ENCODE results near the gene WAC.
"Not testable (repeated sequence)": the region's sequence is repeated elsewhere in the genome, so short reads cannot be mapped to it uniquely, and the experiment has no call there.

The WAC gene

DNA sequence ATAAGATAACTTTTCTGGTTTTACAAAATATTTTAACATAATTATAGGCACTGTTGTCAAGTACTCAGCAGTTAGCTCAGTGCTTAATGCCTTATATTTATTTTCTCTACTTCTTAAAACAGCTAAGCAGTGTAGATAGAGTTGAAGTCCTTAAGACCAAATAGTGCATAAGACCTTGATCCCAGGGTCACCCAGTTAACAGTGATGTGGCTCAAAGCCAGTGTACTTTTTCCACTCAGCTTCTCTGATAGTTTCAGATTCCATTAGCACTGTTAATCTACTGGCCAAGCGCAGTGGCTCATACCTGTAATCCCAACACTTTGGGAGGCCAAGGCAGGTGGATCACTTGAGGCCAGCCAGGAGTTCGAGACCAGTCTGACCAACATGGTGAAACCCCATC is 83.6 kb downstream of the WAC start:
- no peak for DNase-seq (ENCODE audit: low read depth)

DNA sequence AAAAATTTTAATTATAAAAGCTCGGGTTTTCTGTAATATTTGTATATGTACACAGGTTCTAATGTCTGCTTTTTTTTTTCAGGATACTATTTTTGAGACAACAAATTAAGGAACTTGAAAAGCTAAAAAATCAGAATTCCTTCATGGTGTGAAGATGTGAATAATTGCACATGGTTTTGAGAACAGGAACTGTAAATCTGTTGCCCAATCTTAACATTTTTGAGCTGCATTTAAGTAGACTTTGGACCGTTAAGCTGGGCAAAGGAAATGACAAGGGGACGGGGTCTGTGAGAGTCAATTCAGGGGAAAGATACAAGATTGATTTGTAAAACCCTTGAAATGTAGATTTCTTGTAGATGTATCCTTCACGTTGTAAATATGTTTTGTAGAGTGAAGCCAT is 86.5 kb downstream of the WAC start:
- no peak for DNase-seq (ENCODE audit: low read depth)

DNA sequence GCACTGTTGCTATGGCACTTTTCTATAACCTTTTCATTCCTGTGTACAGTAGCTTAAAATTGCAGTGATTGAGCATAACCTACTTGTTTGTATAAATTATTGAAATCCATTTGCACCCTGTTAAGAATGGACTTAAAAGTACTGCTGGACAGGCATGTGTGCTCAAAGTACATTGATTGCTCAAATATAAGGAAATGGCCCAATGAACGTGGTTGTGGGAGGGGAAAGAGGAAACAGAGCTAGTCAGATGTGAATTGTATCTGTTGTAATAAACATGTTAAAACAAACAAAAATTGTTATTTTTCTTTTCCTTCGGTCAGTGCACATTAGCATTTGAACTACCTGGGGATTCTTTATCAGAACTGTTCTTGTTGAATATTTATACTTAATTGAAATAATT is 87.3 kb downstream of the WAC start:
- DNase-seq (ENCODE audit: low read depth) = no peak

DNA sequence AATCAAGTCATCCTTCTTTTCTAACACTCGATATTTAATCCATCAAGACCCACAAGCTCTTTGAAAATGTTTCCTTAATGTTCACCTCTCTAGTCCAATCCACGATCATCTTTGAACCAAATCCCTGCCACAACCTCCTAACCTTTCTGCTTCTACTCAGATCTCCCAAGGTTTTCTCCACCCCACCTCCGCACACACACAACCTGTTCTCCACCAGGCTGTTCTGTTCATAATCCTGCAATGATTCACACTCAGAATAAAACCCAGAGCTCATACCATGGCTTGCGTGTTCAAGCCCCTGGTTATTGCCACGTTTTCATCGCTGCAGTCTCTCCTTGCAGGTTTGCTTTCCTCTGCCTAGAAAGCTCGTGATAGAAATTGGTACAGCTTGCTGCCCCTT is 90.6 kb downstream of the WAC start:
- no peak for DNase-seq (ENCODE audit: low read depth)

DNA sequence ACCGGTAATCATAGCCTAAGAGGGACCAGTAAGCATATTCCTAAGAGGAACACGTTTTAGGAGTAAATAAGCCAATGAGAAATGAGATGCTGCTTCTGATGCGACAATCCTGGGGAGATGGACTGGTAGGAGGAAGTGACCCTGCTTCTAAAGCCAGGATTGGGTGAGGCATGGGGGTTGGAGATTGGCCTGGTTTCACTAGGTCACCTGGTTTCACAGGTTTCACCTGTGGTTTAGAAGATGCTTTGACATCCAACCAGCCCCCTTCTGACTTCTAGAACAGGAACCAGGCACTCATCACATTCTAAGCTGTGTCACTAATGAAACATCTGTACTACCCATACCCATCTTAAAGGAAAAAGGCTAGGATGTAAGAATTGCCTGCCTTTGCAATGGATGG is 91.4 kb downstream of the WAC start:
- DNase-seq (ENCODE audit: low read depth) = no peak

DNA sequence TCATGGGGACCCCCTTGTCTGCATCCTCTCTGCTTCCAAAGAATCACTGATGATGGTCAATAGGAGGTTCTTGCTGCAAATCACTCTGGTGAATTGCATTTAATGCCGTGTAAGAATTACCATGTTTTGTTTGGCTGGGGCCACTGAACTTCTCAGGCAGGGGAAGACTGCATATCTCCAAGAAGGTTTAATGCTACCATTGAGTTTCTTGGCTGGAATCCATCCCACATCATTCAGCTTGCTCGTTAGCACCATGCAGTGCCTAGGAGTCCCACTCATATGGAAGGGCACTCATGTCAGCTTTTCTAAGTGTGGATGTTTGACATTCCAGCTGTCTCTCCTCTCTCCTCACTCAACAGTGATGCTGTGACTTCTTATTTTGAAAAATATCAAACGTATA is 94.2 kb downstream of the WAC start:
- no peak for DNase-seq (ENCODE audit: low read depth)

DNA sequence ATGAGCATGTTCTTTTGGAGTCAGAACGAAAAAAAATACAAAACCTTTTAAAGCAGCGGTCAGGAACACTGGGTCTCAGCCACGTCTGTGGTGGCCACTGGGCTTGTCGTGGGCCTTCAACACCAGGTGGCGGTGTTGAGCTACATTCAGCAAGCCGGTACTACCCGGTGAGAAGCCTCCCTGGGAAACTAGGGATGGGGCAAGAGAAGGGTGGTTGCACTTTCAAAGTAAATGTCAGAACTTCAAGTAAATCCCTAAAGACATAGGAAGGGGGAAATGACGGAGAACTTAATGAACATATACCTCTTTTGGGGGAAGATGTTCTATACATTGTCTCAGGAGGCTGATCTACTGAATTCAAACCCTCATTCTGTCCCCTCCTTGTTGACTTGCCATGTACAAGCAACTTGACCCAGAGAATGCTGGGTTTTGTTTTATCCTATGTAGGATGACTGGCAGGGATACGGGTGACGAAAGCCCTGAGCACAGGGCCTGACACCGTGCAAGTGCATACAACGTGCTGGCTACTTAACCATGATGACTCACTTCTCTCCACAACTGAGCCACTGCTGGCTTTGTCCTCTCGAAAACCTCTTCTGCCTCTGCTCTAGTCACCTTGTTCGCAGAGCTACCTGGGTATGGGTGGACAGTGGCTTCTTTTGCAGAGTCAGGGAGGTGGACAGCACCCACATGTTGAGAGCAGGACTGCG is 95.4 kb downstream of the WAC start:
- DNase-seq (ENCODE audit: low read depth) = peak; percentile 55

DNA sequence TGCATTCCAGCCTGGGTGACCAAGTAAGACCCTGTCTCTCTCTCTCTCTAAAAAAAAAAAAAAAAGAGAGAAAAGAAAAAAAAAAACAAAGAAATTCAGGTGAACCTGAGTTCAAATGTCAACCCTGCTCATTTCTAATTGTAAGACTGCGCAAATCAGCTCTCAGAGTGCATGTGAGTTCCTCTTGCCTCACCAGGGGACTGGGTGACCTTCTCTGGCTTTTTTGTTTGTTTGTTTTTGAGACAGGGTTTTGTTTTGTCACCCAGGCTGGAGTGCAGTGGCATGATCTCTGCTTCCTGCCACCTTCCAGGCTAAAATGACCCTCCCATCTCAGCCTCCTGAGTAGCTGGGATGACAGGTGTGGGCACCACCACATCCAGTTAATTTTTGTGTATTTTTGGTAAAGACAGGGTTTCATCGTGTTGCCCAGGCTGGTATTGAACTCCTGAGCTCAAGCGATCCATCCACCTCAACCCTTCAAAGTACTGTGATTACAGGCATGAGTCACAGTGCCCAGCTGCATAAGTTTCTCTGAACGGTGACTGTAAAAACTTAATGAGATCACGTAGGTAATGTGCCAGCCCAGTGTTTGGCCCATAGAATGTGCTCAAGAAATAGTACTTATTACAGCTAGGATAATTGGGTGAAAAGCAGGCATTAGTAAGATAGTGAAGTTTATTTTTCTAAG is 99.1 kb downstream of the WAC start:
- DNase-seq (ENCODE audit: low read depth) = no peak

DNA sequence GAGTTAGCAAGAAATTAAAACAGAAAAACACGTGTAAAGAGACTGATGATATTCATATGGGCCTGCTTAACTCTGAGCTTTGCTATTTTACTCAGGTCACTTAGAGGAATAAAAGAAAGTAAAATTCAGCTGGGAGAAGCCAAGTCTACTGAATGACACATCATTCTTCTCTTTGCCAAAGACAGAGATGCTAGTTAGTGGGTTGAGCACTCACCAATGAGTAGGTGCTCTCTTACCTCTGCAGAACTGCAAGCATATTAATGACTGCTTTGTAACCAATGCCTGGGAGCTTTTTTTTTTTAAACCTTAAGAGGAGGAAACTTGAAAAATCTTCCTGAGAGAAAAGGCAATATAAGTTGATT is 99.6 kb downstream of the WAC start:
- no peak for DNase-seq (ENCODE audit: low read depth)

DNA sequence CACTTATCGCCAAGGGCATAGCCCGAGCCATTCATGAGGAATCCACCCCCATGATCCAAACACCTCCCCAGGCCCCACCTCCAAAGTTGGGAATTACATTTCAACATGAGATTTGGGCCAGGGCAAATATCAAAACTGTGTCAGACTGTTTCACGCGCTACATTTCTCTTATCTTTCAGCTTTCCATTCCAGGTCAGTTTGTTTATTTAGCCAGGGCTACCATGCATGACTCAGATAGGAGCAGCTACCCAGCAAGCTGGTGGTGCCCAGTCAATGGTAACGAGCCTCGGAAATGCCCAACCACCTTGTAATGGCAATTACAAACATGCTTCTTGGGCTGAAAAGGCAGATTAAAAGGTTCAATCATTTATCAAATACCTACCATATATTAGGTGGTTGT is 100.8 kb downstream of the WAC start:
- DNase-seq (ENCODE audit: low read depth) = no peak

DNA sequence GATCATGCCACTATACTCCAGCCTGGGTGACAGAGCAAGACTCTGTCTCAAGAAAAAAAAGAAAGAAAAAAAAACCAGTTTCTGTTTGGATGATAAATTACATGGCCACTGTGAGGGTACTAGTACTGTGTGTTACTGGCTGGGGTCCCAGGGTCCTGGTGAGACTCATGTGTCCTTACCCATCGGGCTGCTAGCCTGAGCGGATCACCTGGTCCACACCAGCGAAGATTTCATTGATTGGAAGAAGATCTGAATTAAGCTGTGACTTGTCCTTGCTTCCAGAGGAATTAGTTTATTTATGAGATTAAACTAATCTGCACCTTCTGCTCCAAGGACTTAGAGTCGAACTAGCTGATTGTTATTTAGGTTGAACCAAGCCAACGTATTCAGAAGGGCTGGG is 104.4 kb downstream of the WAC start:
- DNase-seq (ENCODE audit: low read depth) = no peak

DNA sequence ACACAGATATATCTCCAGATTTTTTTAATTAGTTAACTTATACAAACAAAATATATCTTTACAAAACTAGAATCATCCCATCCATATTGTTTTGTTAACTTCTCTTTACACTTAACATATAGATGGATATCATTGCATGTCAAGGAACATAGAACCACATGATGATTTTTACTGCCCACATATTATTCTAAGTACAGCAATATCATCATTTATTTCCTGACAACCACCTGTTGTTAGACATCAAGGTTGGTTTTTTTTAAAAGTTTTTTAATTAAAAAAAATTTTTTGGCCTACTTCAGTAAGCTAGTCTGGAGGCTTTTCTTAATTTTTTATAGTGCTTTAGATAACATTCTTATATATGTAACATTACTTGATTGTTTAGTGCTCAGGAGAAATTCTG is 105.5 kb downstream of the WAC start:
- DNase-seq (ENCODE audit: low read depth) = no peak

DNA sequence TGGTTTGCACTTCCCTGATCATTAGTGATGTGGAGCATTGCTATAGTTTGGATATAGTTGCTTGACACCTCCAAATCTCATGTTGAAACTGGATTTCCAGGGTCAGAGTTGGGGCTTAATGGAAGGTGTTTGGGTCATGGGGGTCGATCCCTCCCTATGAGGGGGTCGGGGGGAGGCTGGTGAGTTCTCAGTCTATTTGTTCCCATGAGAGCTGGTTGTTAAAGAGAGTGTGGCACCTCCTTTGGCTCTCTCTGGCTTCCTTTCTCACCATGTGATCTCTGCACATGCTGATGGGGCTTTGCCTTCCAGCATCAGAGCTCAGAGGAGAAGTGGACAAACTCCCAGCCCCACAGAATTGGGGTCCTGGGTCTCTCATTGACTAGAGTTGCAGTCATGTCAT is 107.6 kb downstream of the WAC start:
- DNase-seq (ENCODE audit: low read depth) = no peak

DNA sequence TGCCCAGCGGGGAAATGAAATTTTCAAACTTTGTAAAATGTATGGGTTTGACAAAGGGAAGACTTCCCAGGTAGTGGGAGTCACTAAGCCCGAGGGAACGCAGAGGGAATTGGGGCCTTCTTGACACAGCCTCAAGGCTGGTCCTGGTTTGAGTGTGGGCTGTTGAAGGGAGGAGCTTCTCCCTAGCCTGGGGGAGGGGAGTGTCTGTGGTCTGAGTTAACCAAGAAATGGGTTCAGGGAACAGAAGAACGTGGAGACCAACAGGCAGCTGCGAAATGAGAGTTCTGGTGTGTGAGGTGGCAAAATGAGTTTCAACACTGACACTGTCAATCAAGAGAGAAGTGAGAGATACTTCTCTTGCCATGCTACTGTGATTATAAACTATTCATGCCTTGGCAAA is 111.7 kb downstream of the WAC start:
- no peak for DNase-seq (ENCODE audit: low read depth)

DNA sequence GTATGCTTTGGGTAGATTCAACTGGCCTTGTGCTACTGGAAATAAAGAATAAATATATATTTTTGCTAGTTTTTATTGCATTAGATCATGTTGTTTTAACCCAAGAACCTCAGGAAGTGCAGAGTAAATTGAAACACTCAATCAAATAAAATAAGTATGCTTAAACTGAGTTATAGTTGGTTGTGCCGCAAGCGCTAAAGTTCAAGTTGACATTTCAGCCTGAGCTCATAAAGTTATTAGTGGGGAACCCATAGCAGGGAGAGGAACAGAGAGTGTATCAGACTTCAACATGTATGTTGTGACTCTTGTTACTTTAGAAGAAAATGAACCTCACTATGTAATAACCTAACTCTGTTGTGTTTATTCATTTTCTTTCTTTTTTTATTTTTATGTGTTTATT is 119.2 kb downstream of the WAC start:
- DNase-seq (ENCODE audit: low read depth) = no peak

DNA sequence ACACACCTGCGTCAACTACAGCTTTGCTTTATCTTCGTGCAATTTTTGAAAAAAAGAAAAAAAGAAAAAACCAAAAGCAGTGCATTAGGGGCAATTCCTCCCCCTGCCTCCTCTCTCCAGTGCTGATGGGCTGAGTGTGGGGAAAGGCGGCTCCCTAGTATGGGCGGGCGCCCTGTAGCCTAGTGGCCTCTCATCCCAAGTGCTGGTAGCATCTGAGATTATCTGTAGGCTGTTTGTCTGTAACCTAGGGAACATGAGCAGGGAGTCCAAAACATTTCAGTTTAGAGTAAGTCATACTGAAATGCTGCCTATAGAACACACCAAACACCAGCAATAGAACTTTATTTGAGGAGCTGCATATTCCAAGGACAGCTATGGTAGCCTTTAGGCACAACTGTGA is 119.8 kb downstream of the WAC start:
- no peak for DNase-seq (ENCODE audit: low read depth)

DNA sequence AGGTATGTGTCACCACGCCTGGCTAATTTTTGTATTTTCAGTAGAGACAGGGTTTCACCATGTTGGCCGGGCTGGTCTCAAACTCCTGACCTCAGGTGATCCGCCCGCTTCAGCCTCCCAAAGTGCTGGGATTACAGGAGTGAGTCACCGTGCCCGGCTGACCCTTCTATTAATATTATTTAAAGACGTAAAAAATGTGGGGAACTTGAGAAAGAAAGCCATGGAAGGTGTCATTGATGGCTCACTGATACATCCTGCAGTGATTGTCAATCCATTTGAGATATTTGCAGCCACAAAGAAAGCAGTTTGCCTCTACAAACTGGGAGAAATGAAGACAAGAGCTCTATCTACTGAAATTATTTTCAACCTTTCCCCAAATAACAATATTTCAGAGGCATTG is 125.9 kb downstream of the WAC start:
- not testable (repeated sequence) for DNase-seq (ENCODE audit: low read depth)

DNA sequence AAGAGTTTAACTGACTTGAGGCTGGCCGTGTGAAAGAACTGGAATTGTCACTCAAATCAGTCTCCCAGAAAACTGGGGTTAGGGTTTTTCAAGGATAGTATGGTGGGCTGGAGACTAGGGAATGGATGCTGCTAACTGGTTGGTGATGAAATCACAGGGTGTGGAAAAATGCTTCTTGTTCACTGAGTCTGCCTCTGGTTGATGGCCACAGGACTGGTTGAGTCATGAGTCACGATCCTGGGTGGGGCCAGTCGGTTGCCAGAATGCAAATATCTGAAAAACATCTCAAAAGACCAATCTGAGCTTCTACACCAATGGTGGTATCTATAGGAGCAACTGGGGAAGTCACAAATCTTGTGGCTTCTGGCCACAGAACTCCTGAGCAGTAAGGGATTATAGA is 128.1 kb downstream of the WAC start:
- no peak for DNase-seq (ENCODE audit: low read depth)

DNA sequence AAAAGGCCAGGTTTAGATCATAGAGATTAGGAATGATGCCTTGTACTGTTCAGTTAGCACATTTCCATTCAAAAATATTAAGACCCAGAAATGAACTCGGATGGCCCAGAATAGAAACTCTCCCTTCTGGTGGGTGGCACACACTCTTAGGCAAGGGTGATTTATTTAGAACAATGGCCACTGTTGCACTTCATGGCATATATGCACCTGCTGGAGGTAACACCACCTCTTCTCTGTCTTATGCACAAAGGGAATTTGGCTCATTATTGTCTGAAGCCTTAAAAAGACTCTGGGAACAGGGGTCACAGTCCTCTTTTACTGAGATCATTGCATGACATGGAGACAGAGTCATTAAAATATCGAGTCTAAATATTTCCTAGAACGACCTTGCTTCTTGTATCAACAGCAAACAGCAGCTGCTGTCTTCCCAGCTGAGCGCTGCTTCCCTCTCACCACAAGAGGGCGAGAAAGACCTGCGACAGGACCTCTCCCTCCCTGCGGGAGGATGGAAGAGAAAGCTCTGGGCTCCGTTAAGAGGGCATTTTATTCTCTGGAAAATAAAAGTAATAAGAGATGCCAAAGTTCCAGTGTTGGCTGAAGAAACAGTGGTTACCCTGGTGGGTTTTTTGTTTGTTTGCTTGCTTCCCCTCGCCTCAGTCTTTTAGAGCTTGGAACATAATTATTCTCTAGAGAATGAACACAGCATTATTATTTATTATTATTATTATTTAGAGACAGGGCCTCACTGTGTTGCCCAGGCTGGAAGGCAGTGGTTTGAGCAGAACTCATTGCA is 130.9 kb downstream of the WAC start:
- peak; percentile 44 for DNase-seq (ENCODE audit: low read depth)

DNA sequence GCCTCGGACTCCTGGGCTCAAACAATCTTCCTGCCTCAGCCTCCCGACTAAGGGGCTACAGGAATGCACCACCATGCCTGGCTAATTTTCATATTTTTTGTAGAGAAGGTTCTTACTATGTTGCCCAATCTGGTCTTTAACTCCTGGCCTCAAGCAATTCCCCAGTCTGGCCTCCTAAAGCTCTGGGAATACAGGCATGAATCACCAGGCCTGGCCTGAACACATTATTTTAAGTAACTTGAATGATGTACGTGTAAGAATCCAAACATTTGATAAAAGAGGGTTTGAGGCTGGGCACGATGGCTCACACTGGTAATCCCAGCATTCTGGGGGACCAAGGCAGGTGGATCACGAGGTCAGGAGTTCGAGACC is 131.4 kb downstream of the WAC start:
- DNase-seq (ENCODE audit: low read depth) = no peak

DNA sequence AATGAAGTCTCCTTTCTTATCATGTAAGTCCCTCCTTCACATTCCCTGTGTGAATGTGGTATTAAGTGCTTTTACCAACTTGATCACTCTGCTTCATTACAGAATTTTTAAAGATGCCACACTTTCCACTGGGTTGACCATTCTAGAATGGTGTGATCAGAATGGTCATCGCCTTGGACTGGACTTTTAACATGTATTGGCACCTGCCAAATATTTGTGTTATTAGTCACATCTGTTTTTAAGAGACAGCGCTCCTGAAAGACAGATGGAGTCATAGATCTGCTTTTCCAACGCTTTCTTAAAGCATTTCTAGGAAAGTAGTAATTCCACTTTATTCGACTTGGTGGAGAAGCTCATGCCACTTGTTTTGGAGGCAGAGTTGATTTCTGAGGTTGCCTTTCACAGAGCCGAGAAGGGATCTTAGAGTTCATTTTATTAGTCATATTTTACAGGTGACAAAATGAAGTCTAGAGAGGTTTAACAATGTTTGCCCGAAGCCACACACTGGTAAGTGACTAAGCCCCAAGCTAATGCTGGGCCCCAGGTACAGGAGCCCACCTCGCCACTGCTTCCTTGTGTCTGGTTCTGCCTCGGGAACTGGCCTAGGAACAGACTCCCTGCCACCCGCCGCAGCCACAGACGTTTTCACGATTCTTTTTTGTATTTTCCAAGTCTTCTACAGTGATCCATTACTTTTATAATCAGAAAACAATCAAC is 134.0 kb downstream of the WAC start:
- DNase-seq (ENCODE audit: low read depth) = no peak

DNA sequence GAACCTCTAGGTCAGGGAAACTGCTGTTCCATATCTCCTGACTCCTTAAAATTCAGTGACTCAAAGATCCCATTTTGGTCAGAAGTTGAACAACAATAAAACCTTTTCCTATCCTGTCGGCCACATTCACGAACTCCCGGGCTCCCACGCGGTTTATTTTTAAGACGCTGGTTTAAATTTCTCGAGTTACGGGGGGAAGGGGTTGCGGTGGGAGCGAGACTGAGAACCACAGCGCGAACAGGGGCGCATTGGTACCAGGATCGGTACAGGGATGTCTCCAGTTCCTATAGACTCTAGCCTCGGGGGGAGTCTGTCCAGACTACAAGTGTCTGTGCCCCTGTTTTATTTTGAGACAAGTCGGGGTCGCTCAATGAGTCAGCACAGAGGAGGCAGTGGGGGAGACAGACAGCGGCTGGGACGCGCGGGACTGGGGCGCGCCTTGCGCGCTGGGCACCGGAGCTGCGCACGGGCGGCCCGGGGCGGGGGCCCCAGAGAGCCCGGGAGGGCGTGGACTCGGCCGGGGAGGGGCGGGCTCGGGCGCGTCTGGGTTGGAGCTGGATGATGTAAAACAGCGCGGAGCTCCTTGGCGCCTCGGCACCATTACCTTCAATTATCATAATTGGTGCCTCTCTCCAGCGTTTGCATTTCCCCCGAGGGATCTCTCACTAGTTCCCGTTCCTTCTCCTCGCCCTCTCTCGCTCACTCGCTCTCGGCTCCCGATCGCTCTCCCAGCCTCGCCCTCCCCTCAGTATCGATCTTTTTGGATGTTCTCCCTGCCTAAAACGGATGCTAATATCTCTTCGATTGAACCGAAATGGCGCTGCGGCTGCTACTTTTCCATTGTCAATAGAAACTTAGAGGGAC is 135.7 kb downstream of the WAC start:
- peak; percentile 52 for DNase-seq (ENCODE audit: low read depth)
